Brain microvascular endothelial cell (primary cell): ENCODE data around the gene ABHD12.

ENCODE experiments used
- DNase-seq: peaks from one replicate; pipeline ENCODE4 v3.0.0-alpha.2; 2020
- H3K27ac ChIP-seq: fragments of 250-450 bp; sonication (Bioruptor Pico); 2 replicates; pipeline ENCODE4 v1.5.1; 2020; ENCODE audit warnings: mild to moderate bottlenecking, moderate library complexity
- H3K27me3 ChIP-seq: fragments of 250-450 bp; sonication (Bioruptor Pico); replicated peaks from 2 replicates; pipeline ENCODE4 v1.5.1; 2020; ENCODE audit warnings: mild to moderate bottlenecking
- H3K36me3 ChIP-seq: fragments of 250-450 bp; sonication (Bioruptor Pico); replicated peaks from 2 replicates; pipeline ENCODE4 v1.5.1; 2020; ENCODE audit warnings: mild to moderate bottlenecking
- H3K4me3 ChIP-seq: 2 replicates; pipeline ENCODE4 v1.5.1; 2011; ENCODE audit warnings: low read depth, mild to moderate bottlenecking, control low read depth, low read length, moderate library complexity
- in situ Hi-C: cut with HindIII; loops from 2 replicates; pipeline ENCODE4 v1.10.0; 2017; ENCODE audit warnings: low sequenced_read_pairs, low pct_ligation_motif_present
- TF ChIP-seq, protein P1 (sequence below): IDR thresholded peaks from 2 replicates; pipeline ENCODE4 v1.5.1; 2011; ENCODE audit warnings: low read depth, mild to moderate bottlenecking, moderate library complexity, low read length, control low read depth, inconsistent platforms; ENCODE audit errors: missing control alignments

ABHD12 gene

DNA sequence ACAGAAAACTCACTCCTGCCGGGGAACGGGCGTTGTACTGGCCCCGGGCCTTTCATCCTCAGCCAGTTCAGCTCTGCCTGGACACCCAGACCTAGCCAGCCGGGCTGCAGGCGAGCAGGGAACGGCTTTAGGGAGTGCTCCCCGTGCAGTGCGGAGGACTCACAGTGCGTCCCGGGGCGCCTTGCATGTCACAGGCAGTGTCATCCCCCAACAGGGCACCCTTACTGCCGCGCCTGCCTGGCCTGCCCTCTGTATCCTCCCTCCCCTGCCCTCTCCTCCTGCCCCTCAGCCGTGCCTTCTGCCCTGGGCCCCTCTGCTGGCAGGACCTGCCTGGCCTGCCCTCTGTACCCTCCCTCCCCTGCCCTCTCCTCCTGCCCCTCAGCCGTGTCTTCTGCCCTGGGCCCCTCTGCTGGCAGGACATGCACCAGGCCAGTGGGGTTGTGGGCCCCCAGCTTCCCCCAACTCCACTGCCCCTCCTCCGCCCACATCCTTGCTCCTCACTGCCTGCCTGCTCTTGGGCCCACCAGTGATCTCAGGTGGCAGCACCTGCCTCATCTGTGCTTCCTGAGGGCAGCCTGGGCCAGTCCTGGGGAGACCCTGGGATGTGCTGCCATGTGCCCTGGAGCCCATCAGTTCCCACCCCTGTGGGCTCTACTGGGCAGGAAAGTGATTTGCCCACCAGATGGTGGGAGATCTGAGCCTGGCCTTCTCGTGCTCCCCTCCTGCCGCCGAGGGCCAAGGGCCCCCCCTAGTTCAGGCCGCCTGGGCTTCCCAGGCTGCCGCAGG, 99.8 kb downstream of the ABHD12 start:
- H3K4me3 ChIP-seq = no peak overlapping the region
- DNase-seq = no peak
- in situ Hi-C loops = no loop called here
- TF ChIP-seq, protein P1, sequence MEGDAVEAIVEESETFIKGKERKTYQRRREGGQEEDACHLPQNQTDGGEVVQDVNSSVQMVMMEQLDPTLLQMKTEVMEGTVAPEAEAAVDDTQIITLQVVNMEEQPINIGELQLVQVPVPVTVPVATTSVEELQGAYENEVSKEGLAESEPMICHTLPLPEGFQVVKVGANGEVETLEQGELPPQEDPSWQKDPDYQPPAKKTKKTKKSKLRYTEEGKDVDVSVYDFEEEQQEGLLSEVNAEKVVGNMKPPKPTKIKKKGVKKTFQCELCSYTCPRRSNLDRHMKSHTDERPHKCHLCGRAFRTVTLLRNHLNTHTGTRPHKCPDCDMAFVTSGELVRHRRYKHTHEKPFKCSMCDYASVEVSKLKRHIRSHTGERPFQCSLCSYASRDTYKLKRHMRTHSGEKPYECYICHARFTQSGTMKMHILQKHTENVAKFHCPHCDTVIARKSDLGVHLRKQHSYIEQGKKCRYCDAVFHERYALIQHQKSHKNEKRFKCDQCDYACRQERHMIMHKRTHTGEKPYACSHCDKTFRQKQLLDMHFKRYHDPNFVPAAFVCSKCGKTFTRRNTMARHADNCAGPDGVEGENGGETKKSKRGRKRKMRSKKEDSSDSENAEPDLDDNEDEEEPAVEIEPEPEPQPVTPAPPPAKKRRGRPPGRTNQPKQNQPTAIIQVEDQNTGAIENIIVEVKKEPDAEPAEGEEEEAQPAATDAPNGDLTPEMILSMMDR = no peak
- no peaks in the 10 kb centered on the region for H3K27me3 ChIP-seq
- no peak overlapping the region for H3K27ac ChIP-seq
- H3K36me3 ChIP-seq = peaks cover 83% of the 10 kb centered on the region

DNA sequence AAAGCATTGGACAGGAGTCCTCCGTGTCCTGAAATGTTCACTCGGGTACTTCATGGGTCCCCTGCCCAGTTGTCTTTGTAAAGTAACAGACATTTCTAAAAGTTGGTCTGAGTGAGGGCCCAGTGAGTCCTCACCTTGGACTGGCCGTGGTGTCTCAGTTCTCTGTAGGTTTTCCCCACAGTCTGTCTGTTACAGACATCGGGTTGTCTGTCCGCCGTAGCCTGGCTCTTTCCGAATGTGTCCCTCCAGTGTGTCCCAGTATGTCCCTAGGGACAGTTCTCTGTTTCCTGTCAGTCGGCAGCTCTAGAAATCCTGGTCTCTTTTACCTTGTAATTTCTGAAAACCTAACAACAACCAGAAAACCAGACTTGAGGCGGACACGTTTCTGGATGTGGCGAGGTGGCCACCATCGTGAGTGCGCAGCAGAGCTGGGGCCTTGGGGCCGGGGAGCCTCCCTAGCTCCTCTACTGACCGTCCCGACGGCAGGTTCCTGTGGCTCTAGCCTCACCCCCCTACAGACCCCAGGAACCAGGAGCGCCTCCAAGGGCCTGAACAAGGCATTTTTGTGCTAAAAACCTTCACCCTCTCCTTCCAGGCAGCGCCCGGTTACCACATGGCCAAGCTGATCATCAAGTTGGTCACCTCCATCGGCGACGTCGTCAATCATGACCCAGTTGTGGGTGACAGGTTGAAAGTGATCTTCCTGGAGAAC, 100.6 kb downstream of the ABHD12 start:
- Histone ChIP-seq H3K4me3 (no peak overlapping the region), H3K27me3 (no peaks in the 10 kb centered on the region), H3K36me3 (peaks cover 83% of the 10 kb centered on the region), H3K27ac (no peak overlapping the region)
- TF ChIP-seq, protein P1 = no peak
- in situ Hi-C loops = no loop called here
- no peak for DNase-seq

DNA sequence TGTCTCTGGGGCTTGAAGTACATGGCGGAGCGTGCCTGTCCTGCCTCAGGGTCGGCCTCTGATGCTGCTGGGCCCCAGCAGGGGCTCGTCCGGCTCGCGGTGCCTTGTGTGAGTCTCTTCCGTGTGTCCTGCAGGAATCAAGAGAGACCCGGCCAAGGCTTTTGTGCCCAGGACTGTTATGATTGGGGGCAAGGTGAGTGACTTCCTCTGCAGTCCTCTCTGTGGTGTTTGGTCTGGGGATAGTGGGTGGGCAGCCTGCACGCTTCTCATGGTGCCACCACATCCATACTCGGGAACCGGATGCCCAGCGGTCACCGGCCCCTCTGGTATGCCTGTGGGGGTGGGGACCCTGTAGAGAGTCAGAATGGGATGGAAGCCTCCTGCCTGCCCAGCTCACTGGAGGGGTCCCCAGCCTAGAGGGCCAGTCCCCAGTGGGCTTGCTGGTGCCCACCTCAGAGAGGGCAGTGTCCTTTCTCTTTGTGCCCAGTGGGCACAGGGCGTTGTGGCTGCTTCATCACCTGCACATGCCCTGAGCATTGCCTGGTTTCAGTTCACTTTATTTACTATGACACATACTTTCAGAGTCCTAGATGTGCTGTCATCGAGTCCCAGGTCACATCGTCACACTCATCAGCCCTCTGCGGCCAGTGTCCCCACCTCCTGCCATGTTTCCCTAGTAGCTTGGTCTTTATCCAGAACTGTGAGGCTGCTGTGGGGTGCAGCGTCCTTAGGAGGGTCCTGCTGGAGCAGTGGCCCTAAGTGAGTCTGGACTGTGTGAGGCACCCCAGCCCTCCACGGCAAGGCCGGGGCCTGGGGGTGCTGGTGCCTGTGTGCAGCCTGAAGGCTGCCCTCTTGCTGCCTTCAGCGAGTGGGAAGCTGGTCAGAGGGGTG, 102.1 kb downstream of the ABHD12 start:
- Histone ChIP-seq H3K4me3 (no peak overlapping the region), H3K36me3 (peaks cover 89% of the 10 kb centered on the region), H3K27me3 (no peaks in the 10 kb centered on the region), H3K27ac (no peak overlapping the region)
- in situ Hi-C loops = no loop called here
- TF ChIP-seq, protein P1 = no peak
- DNase-seq = no peak

DNA sequence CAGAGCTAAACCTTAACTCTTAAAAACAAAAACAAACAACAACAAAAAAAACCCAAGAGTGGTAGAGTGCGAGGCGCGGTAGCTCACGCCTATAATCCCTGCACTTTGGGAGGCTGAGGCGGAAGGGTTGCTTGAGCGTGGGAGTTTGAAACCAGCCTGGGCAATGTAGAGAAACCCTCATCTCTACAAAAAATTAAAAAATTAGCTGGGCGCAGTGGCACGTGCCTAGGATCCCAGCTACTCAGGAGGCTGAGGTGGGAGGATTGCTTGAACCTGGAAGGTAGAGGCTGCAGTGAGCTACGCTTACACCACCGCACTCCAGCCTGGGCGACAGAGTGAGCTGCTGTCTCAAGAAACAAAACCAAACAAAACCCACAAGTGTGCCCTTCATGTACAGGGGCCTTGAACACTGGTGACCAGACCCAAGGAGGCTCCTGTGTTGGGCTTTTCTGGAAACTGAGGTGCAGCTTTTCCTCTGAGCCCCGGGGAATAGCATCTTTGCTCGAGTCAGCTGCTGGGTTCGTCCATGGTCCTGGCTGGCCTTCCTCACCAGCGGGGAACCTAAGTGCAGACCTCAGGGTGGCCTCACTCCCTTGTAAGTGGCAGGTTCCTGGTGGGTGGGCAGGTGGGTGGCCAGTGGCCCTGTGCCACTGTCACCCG, 102.9 kb downstream of the ABHD12 start:
- in situ Hi-C loops = no loop called here
- H3K36me3 ChIP-seq = peaks cover 92% of the 10 kb centered on the region

DNA sequence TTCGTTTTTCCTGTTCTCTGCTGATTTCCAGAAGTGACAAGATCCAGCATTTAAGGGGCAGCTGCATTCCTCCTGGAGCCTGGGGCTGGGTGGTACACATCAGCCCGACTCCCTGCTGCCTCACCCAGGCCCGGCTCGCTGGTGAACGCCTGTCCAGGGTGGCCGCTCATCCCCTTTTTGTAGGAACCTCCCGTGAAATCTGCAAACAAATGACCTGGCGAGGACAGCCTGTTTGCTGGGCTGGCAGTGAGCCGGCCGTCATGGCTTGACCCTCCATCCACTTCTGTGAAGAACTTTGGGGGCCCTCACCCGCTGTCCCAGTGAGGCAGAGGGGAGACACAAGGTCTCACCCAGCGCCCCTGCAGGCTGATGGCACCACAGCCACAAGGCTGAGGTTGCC, 103.7 kb downstream of the ABHD12 start:
- DNase-seq = no peak
- Histone ChIP-seq H3K4me3 (no peak overlapping the region), H3K27me3 (no peaks in the 10 kb centered on the region), H3K27ac (no peak overlapping the region), H3K36me3 (peaks cover 94% of the 10 kb centered on the region)
- TF ChIP-seq, protein P1 = no peak
- in situ Hi-C loops = no loop called here

More for the DNA sequence above, 102.9 kb downstream of the ABHD12 start:
- Histone ChIP-seq H3K27ac (no peak overlapping the region), H3K27me3 (no peaks in the 10 kb centered on the region), H3K4me3 (no peak overlapping the region)
- TF ChIP-seq, protein P1 = no peak
- DNase-seq = no peak
